Fibroblast of pulmonary artery (primary cell): Measurements from ENCODE around the gene TBL1X.
A peak's percentile ranks its signal among the peaks of the same experiment; 100 is the strongest.

Experiments
- DNase-seq: peaks from one replicate; pipeline ENCODE4 v3.0.0-alpha.2; 2010; ENCODE audit warnings: low read depth
- H3K4me3 ChIP-seq: replicated peaks from 2 replicates; pipeline ENCODE4 v1.5.1; 2011; ENCODE audit warnings: low read depth, mild to moderate bottlenecking, control low read depth, low read length, moderate library complexity
- TF ChIP-seq, protein P1 (sequence below): IDR thresholded peaks from 2 replicates; pipeline ENCODE4 v1.5.1; 2011; ENCODE audit warnings: mild to moderate bottlenecking, control low read depth, low read length, inconsistent platforms; ENCODE audit errors: missing control alignments

TBL1X gene

DNA sequence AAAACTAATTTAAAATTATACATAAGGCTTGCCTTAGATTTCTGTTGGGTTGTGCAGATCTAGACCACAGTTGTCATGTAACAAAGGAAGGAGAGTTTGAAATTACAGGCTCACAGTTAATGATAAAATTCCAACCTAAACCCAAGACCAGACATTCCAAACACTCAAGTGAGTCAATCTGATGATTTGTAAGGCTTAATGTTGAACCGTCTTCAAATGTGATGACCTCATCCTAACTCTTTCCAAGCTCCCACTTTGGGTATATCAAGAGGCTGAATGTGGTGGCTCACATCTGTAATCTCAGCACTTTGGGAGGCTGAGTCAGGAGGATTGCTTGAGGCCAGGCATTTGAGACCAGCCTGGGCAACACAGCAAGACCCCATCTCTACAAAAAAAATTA, 149.2 kb downstream of the TBL1X start:
- peak; percentile 50 for DNase-seq
- TF ChIP-seq, protein P1, sequence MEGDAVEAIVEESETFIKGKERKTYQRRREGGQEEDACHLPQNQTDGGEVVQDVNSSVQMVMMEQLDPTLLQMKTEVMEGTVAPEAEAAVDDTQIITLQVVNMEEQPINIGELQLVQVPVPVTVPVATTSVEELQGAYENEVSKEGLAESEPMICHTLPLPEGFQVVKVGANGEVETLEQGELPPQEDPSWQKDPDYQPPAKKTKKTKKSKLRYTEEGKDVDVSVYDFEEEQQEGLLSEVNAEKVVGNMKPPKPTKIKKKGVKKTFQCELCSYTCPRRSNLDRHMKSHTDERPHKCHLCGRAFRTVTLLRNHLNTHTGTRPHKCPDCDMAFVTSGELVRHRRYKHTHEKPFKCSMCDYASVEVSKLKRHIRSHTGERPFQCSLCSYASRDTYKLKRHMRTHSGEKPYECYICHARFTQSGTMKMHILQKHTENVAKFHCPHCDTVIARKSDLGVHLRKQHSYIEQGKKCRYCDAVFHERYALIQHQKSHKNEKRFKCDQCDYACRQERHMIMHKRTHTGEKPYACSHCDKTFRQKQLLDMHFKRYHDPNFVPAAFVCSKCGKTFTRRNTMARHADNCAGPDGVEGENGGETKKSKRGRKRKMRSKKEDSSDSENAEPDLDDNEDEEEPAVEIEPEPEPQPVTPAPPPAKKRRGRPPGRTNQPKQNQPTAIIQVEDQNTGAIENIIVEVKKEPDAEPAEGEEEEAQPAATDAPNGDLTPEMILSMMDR, result no peak
- no peak overlapping the region for H3K4me3 ChIP-seq

DNA sequence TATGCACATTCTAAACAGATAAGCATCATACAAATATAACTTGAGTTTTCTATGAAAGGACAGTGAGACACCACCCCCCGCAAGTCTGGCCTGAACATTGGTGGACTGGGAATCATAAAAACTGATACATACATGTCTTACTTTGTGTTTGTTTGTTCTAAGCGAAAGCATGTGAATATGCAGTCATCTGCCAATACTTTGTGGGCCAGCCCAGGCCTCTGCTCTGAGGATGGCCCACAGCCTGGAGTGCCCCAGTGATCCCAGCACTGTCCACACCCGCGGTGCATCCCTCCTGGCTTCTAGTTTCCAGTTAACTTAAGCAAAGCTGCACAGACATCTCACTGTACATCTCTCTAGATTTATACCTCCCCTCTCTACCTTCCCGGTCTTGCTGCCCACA, 154.3 kb downstream of the TBL1X start:
- DNase-seq, result no peak
- TF ChIP-seq, protein P1, result no peak

DNA sequence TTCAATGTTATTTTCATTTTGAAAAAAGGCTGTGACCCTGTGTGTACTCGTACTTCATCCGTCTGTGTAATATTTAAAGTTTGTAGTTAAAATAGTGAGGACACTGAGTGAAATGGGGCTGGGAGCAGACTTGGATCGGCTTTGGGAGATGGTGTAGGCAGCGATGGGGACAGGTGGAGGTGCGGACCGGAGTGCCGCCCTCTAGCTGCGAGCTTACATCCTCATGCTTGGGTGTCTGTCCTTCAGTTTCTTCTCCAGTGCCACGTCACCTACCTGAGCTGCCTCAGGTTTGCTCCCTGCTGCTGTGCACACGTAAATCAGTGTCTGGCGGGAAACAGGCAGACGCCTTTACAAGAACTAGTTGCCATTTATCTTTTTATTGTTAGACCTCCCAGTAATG, 154.7 kb downstream of the TBL1X start:
- no peak for DNase-seq
- TF ChIP-seq, protein P1, result no peak
- no peak overlapping the region for H3K4me3 ChIP-seq

More for the DNA sequence above, 154.3 kb downstream of the TBL1X start:
- H3K4me3 ChIP-seq, result no peak overlapping the region

DNA sequence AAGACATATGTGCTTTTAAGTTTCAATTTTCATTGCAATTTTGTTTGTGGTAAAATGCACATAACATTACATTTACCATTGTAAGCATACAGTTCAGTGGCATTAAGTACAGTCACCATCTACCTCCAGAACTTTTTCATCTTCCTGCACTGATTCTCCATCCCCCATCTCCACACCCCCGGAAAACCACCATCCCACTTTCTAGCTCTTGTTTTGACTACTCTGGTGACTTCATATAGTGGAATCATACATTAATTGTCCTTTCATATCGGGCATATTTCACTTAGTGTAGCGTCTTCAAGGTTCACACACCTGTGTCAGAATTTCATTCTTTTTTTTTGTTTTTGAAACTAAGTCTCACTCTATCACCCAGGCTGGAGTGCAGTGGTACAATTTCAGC, 157.3 kb downstream of the TBL1X start:
- H3K4me3 ChIP-seq, result no peak overlapping the region
- DNase-seq, result no peak
- TF ChIP-seq, protein P1, result no peak

DNA sequence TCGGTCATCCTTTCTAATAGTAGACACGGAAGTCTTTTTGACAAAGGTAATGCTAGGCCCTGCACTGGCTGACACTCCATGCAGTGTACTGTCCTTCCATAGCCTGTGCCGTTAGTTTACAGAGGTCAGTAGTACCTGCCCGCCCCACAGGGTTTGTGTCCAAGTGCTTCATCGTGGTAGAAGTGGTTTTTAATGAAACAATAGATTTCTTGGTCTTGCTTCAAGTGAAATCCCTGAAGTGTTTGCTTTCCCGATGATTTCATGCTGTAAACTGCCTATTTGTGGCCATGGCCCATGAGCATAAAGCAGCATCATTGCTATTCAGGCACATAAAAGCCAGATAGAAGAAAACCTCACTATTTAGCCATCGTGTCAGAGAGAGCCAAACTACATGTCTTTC, 161.5 kb downstream of the TBL1X start:
- TF ChIP-seq, protein P1, result no peak
- no peak for DNase-seq

DNA sequence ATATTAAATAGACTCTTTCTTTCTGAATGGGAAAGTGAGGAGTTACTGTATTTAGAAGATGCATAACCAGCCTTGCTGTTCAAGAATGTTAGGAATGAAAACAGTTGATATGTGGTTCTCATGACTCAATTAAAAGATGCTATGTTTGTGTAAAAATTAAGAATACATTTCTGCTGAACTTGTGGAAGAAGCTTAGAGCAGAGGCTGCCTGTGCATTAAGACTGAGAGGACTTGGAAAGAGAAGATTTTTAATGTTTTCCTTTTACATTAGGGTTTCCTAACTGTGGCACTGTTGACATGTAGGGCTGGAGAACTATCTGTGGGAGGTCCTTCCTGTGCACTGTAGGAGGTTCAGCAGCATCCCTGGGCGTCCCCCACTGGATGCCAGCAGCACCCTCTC, 163.1 kb downstream of the TBL1X start:
- DNase-seq, result no peak
- TF ChIP-seq, protein P1, result no peak
- H3K4me3 ChIP-seq, result no peak overlapping the region

More for the DNA sequence above, 161.5 kb downstream of the TBL1X start:
- H3K4me3 ChIP-seq, result no peak overlapping the region

DNA sequence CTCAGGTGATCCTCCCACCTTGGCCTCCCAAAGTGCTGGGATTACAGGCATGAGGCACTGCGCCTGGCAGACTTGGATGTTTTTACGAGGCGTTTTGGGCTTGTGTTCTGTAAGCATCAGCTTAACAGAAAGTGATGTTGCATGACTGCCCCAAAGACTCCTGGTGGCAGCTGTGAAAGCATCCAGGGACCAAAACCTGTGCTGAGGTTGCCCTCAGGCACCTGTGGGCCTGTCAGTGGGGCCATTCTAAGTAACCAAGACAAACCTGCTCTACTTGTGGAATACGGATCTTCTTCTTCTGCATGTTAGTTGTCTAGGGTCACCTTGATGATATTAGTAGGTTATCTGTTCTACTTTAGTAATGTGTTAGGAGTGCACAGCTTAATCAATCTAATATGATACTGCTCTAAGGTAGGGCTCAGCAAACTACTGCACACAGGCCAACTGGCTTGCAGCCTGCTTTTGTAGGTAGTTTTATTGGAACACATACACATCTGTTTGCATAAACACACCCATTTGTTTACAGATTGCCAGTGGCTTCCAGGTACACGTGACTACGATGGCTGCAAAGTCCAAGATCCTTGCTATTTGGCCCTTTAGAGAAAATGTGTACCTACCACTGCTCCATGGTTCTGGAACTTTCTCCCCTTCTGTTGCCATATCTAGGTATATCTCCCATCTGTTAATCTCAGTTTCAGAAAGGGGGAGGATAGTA, 164.1 kb downstream of the TBL1X start:
- no peak overlapping the region for H3K4me3 ChIP-seq
- TF ChIP-seq, protein P1, result no peak
- DNase-seq, result no peak
